Transverse colon (tissue), 4 donors: ENCODE measurements around the gene KATNIP. TPM values are rescaled to one million over a fixed set of nuclear protein-coding genes. Genes with fewer than 3 reads are reported as not detected.
"Not testable (repeated sequence)": the region's sequence is repeated elsewhere in the genome, so short reads cannot be mapped to it uniquely, and the experiment has no call there.

Experiments
- DNase-seq: peaks from one replicate; pipeline ENCODE4 v3.0.0-alpha.2; 2019
- H3K27ac ChIP-seq, 4 donors: fragments of 200-600 bp; sonication (generic); 2 replicates each; pipeline ENCODE4 v1.5.1; 2016 to 2018; ENCODE audit warnings: inconsistent platforms in 4 of 4
- H3K27me3 ChIP-seq: fragments of 200-600 bp; sonication (generic); 2 replicates; pipeline ENCODE4 v1.5.1; 2017; ENCODE audit warnings: inconsistent platforms
- H3K36me3 ChIP-seq, 4 donors: fragments of 200-600 bp; sonication (generic); 2 replicates each; pipeline ENCODE4 v1.5.1; 2017 to 2019; ENCODE audit warnings: inconsistent platforms in 4 of 4
- H3K4me1 ChIP-seq, 4 donors: fragments of 200-600 bp; sonication (generic); 2 replicates each; pipeline ENCODE4 v1.5.1; 2017 to 2020; ENCODE audit warnings: inconsistent platforms in 4 of 4
- H3K4me3 ChIP-seq, 4 donors: fragments of 200-600 bp; sonication (generic); 1 replicate in 1 of 4; 2 replicates in 3 of 4; pipeline versions ENCODE4 v1.5.1 to v1.6.1; 2017 to 2019; ENCODE audit warnings: inconsistent platforms in 4 of 4
- H3K9me3 ChIP-seq, 2 donors: fragments of 200-600 bp; sonication (generic); 2 replicates each; pipeline ENCODE4 v1.5.1; 2017 to 2019; ENCODE audit warnings: inconsistent platforms in 2 of 2
- EP300 ChIP-seq: sonication (generic); formaldehyde crosslinking; IDR thresholded peaks from one replicate; pipeline ENCODE4 v1.6.1; 2017; ENCODE audit warnings: antibody characterized with exemption, low read depth
- POLR2A ChIP-seq: fragments of 450-650 bp; IDR thresholded peaks from one replicate; pipeline ENCODE4 v1.6.1; 2016; ENCODE audit warnings: antibody characterized with exemption, mild to moderate bottlenecking, moderate library complexity
- POLR2AphosphoS5 ChIP-seq, 3 donors: sonication (generic); formaldehyde crosslinking; IDR thresholded peaks; one replicate each; pipeline ENCODE4 v1.6.1; 2016; ENCODE audit warnings: antibody characterized with exemption in 3 of 3
- WGBS, 2 donors: methylation state at CpG; one replicate each; pipeline ENCODE4 v1.1.5; 2018; ENCODE audit warnings: low coverage in 1 of 2; 5-methylcytosine and 5-hydroxymethylcytosine counted together
- in situ Hi-C, 4 donors: fragments of 200-750 bp; cut with MboI; loops; one replicate each; pipeline versions ENCODE4 v1.15.0 to v1.15.1; 2017; ENCODE audit warnings: low sequenced_read_pairs in 3 of 4, low pct_ligation_motif_present in 1 of 4, low pct_unique_long_range_greater_than_20kb in 1 of 4
- intact Hi-C: fragments of 100-400 bp; cut with DNase I; formaldehyde crosslinking; loops from one replicate; pipeline ENCODE4 v1.15.1; 2023; ENCODE audit warnings: low total_unique reads
- total RNA-seq, 4 donors: library from RNA; depleted of rRNA; stranded (reverse); fragments of >200 nt; gene quantifications; one replicate each; pipeline ENCODE4 v1.1.0, GENCODE V29; 2016
- TF ChIP-seq, protein P1 (sequence below), 5 experiments: fragments of 200-600 bp in 3 of 5; fragments of 450-650 bp in 2 of 5; sonication (generic) in 3 of 5; IDR thresholded peaks; 1 replicate in 2 of 5; 2 replicates in 3 of 5; pipeline ENCODE4 v1.5.1; 2016 to 2017; ENCODE audit warnings: antibody characterized with exemption in 5 of 5, inconsistent platforms in 3 of 5, mild to moderate bottlenecking in 2 of 5, moderate library complexity in 1 of 5

Gene KATNIP
- total RNA-seq, 4 donors from 2014 or later: 29.9 to 276 (median 47.0) TPM

DNA sequence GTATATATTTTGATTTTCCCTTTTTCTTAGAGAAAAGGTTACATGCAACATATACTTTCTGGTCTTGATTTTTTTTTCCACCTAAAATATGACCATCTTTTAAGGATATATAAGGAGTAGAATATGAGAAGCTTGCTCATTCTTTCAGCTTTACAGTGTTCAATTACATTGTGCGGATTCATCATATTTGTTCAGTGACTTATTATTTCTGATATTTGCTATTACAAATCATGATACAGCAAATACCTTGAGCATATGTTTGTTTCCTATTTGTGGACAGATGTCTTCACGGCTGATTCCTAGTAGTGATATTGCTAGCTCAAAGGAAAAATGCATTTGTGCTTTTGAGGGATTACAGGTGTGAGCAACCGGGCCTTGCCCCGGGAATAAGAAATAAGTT lies 18.1 kb downstream of the KATNIP start:
- Histone ChIP-seq H3K4me1 (peaks cover 0 to 16% (median 2%) of the 10 kb centered on the region in 4 donors), H3K9me3 (no peaks in the 10 kb centered on the region), H3K27me3 (no peaks in the 10 kb centered on the region), H3K36me3 (no peaks in the 10 kb centered on the region), H3K4me3 (no peak overlapping the region), H3K27ac (no peak overlapping the region)
- intact Hi-C loops: no loop called here
- no peak for DNase-seq
- TF ChIP-seq POLR2AphosphoS5 (IDR thresholded peaks at IDR 0.05) (no peak), POLR2A (no peak), EP300 (no peak)
- TF ChIP-seq, protein P1, sequence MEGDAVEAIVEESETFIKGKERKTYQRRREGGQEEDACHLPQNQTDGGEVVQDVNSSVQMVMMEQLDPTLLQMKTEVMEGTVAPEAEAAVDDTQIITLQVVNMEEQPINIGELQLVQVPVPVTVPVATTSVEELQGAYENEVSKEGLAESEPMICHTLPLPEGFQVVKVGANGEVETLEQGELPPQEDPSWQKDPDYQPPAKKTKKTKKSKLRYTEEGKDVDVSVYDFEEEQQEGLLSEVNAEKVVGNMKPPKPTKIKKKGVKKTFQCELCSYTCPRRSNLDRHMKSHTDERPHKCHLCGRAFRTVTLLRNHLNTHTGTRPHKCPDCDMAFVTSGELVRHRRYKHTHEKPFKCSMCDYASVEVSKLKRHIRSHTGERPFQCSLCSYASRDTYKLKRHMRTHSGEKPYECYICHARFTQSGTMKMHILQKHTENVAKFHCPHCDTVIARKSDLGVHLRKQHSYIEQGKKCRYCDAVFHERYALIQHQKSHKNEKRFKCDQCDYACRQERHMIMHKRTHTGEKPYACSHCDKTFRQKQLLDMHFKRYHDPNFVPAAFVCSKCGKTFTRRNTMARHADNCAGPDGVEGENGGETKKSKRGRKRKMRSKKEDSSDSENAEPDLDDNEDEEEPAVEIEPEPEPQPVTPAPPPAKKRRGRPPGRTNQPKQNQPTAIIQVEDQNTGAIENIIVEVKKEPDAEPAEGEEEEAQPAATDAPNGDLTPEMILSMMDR (IDR thresholded peaks at IDR 0.05): no peak
- WGBS, 2 donors: 99 to 100% methylated on average over 2 to 4 of the region's 4 CpGs
- in situ Hi-C loops: no loop called here

DNA sequence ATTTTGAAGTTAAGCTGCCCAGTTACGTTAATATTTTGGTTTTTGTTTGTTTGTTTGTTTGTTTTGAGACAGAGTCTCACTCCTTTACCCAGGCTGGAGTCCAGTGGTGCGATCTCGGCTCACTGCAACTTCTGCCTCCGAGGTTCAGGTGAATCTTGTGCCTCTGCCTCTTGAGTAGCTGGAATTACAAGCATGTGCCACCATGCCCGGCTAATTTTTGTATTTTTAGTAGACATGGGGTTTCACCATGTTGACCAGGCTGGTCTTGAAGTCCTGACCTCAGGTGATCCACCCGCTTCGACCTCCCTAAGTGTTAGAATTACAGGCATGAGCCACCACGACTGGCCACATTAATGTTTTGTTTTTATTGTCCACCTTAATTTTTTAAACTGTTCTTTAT lies 21.0 kb downstream of the KATNIP start:
- intact Hi-C loops, H3K9me3 ChIP-seq, H3K4me3 ChIP-seq, H3K27ac ChIP-seq, H3K27me3 ChIP-seq, DNase-seq, H3K36me3 ChIP-seq, in situ Hi-C loops: not testable (repeated sequence)
- H3K4me1 ChIP-seq: peaks cover 0 to 16% (median 2%) of the 10 kb centered on the region in 4 donors
- WGBS, 2 donors: 96 to 97% methylated on average over 8 of the region's 8 CpGs

DNA sequence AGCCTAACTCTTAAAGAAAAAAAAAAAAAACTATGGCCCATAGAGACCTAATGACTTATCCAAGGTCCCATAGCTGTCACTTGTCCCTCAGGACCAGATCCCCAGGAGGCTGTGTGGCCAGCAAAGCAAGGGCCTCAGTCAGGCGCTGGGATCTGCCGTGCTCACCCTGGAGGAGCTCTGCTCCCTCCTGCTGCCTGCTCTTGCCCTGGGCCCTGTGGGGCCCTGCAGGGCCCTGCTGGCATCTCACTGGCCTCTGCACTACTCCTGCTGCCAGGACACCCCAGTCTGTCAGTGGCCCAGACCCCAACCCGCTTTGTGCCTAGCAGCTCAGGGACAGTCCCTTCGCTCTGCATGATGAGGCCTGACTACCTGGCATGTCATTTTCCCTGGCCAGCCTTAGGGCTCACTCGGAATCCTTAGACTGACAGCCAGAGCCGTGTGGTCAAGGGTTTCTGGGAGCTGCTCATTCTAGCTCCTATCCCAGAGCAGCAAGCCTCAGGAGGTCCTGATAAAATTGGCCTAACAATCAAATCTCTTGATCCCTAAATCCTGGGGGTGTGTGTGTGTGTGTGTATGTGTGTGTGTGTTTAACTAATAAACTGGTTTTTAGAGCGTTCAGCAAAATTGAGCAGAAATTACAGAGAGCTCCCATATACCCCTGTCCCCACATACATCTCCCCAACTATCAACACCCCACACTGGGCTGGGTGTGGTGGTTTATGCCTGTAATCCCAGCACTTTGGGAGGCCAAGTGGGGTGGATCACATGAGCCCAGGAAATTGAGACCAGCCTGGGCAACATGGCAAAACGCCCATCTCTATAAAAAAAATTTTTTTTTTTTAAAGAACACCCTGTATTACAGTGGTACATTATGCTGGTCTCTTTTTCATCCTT lies 21.7 kb downstream of the KATNIP start:
- Histone ChIP-seq H3K9me3 (no peaks in the 10 kb centered on the region), H3K4me3 (no peak overlapping the region), H3K4me1 (peaks cover 0 to 9% (median 0%) of the 10 kb centered on the region in 4 donors), H3K36me3 (peaks cover 0 to 6% (median 0%) of the 10 kb centered on the region in 4 donors), H3K27ac (no peak overlapping the region), H3K27me3 (no peaks in the 10 kb centered on the region)
- no peak for DNase-seq
- in situ Hi-C loops: no loop called here
- TF ChIP-seq EP300 (no peak), POLR2A (no peak), POLR2AphosphoS5 (IDR thresholded peaks at IDR 0.05) (no peak)
- TF ChIP-seq, protein P1 (IDR thresholded peaks at IDR 0.05): no peak
- WGBS, 2 donors: 79 to 83% methylated on average over 3 to 7 of the region's 8 CpGs
- intact Hi-C loops: no loop called here

DNA sequence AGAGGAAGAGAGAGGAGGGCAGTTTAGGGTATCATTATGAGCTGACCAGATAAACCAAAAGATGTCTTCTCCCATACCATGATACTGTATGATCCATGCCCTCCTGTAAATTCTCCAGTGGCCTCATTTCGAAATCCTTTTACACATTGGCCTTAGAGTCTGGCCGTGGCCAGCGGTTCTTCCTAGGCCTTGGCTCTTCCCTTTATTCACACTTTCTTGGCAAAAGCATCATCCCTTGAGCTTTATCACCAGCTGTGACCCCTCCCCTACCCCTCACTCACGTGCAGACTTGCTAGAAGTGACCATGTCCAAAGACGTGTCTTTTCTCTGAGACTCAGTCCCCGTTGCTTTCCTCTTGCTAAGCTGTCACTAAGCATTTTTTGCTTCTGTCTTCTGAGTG lies 22.8 kb downstream of the KATNIP start:
- in situ Hi-C loops (no loop called here), intact Hi-C loops (no loop called here)
- DNase-seq: no peak
- TF ChIP-seq POLR2AphosphoS5 (IDR thresholded peaks at IDR 0.05): no peak
- no peak for TF ChIP-seq EP300
- TF ChIP-seq POLR2A: no peak
- TF ChIP-seq, protein P1 (IDR thresholded peaks at IDR 0.05): no peak
- no peaks in the 10 kb centered on the region for H3K27me3 ChIP-seq
- peaks cover 0 to 7% (median 0%) of the 10 kb centered on the region in 4 donors for H3K4me1 ChIP-seq
- H3K9me3 ChIP-seq: no peaks in the 10 kb centered on the region
- 90 to 100% methylated on average over 3 to 6 of the region's 6 CpGs for WGBS, 2 donors
- no peak overlapping the region for H3K4me3 ChIP-seq
- H3K27ac ChIP-seq: no peak overlapping the region
- H3K36me3 ChIP-seq: peaks cover 0 to 6% (median 0%) of the 10 kb centered on the region in 4 donors
